Measurements from ENCODE around the gene TIE1. TPM values are rescaled to one million over a fixed set of nuclear protein-coding genes. Genes with fewer than 3 reads are reported as not detected.

Gene TIE1
- polyA plus RNA-seq, 3 donors, result 0.16 TPM; not detected in 2

DNA sequence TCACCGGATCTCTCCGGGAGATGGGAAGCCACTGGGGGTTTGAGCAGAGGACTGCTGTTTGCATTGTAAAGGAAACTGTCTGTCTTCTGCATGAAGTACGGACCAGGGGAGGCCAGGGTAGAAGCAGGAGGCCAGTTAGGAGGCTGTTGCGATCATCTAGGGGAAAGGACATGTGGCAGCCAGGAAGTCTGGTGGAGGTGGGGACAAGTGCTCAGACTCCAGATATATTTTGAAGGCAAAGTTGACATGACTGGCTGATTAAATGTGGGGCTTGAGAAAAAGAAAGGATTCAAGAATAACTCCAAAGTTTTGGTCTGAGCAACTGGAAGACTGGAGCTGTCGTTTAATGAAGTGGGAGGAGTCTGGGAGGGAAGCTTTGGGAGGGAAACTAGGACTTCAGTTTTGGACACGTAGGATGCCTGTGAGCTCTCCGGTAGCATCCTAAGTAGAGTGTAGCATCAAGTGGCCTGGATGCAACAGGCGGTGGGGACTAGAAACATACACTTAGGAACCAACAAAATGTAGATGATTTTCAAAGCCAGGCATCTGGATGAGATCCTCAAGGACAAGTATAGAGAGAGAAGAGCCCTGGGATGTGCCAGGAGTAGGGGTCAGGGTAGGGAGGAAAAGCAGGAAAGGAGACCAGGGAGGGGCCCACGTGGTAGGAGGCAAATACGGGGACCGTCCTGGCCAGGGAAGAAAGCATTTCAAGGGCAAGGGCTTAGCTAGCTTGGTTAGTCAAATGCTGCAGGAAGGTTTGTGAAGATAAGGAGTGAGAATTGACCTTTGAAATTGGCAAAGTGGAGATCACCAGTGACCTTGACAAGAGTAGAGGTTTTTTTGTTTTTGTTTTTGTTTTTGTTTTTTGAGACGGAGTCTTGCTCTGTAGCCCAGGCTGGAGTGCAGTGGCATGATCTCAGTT is 11.7 kb upstream of the TIE1 start:
- Mint-ChIP-seq H3K4me3 (no peak overlapping the region), H3K4me1 (no peaks in the 10 kb centered on the region), H3K27me3 (ENCODE audit: low read depth in 3 of 3) (peaks cover 2 to 4% (median 3%) of the 10 kb centered on the region in 3 donors), H3K36me3 (no peaks in the 10 kb centered on the region), H3K27ac (no peak overlapping the region), H3K9me3 (no peaks in the 10 kb centered on the region)
- no peak overlapping the region for H3K9ac ChIP-seq (ENCODE audit: insufficient read depth, low read length, poor library complexity, severe bottlenecking)
- H3K36me3 ChIP-seq (replicated peaks in 1 of 2; ENCODE audit: control insufficient read depth in 1 of 2, insufficient read depth in 2 of 2, low read length in 2 of 2), result no peaks in the 10 kb centered on the region
- no peaks in the 10 kb centered on the region for H3K9me3 ChIP-seq (replicated peaks in 1 of 2; ENCODE audit: control insufficient read depth in 1 of 2, insufficient read depth in 1 of 2, low read length in 2 of 2)
- H3K4me2 ChIP-seq (replicated peaks; ENCODE audit: extremely low read depth, low read length, poor library complexity, severe bottlenecking), result no peak overlapping the region
- 93% methylated on average over 12 of the region's 12 CpGs for WGBS (ENCODE audit: insufficient coverage)
- H2AFZ ChIP-seq (ENCODE audit: insufficient read depth, low read depth, low read length, poor library complexity, severe bottlenecking), result no peak overlapping the region
- H3K4me3 ChIP-seq (replicated peaks in 1 of 3; ENCODE audit: low read depth in 2 of 3, low read length in 3 of 3), result no peak overlapping the region
- intact Hi-C loops (cut with micrococcal nuclease), result no loop called here
- H4K20me1 ChIP-seq (ENCODE audit: insufficient read depth, low read length), result no peaks in the 10 kb centered on the region
- TF ChIP-seq, protein P1, sequence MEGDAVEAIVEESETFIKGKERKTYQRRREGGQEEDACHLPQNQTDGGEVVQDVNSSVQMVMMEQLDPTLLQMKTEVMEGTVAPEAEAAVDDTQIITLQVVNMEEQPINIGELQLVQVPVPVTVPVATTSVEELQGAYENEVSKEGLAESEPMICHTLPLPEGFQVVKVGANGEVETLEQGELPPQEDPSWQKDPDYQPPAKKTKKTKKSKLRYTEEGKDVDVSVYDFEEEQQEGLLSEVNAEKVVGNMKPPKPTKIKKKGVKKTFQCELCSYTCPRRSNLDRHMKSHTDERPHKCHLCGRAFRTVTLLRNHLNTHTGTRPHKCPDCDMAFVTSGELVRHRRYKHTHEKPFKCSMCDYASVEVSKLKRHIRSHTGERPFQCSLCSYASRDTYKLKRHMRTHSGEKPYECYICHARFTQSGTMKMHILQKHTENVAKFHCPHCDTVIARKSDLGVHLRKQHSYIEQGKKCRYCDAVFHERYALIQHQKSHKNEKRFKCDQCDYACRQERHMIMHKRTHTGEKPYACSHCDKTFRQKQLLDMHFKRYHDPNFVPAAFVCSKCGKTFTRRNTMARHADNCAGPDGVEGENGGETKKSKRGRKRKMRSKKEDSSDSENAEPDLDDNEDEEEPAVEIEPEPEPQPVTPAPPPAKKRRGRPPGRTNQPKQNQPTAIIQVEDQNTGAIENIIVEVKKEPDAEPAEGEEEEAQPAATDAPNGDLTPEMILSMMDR (IDR thresholded peaks at IDR 0.05), result no peak
- DNase-seq, result no peak
- H3K27me3 ChIP-seq (ENCODE audit: control insufficient read depth in 2 of 2, insufficient read depth in 2 of 2, low read length in 2 of 2), result no peaks in the 10 kb centered on the region
- no peak overlapping the region for H3K27ac ChIP-seq (ENCODE audit: low read depth in 1 of 2, low read length in 2 of 2)
- H3K79me2 ChIP-seq (ENCODE audit: insufficient read depth, low read length), result no peaks in the 10 kb centered on the region
- H3K4me1 ChIP-seq (ENCODE audit: control insufficient read depth in 1 of 2, insufficient read depth in 2 of 2, low read length in 2 of 2), result no peaks in the 10 kb centered on the region

DNA sequence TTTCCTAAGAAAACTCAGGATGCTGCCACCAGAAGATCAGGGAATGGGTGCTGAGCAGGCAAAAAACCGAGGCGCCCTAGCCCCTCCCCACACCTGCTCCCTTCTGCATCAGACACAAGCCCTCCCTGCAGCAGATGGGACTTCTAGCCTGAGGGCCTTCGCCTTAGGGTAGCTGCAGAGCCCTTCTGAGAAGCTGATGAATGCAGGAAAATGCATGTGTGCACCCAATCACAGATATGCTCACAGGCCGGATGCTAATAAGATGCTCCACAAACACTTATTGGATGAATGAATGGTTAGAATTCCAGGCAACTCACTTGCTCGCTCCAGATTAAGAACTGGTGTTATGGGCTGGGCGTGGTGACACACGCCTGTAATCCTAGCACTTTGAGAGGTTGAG is 8.6 kb upstream of the TIE1 start:
- no peaks in the 10 kb centered on the region for H4K20me1 ChIP-seq (ENCODE audit: insufficient read depth, low read length)
- no peak overlapping the region for H3K4me3 Mint-ChIP-seq
- no peak overlapping the region for H3K9ac ChIP-seq (ENCODE audit: insufficient read depth, low read length, poor library complexity, severe bottlenecking)
- intact Hi-C loops (cut with micrococcal nuclease), result no loop called here
- H3K27me3 Mint-ChIP-seq (ENCODE audit: low read depth in 3 of 3), result peaks cover 2% of the 10 kb centered on the region in 3 donors
- H3K79me2 ChIP-seq (ENCODE audit: insufficient read depth, low read length), result no peaks in the 10 kb centered on the region
- no peak overlapping the region for H3K27ac ChIP-seq (ENCODE audit: low read depth in 1 of 2, low read length in 2 of 2)
- H3K27me3 ChIP-seq (ENCODE audit: control insufficient read depth in 2 of 2, insufficient read depth in 2 of 2, low read length in 2 of 2), result no peaks in the 10 kb centered on the region
- H3K4me2 ChIP-seq (replicated peaks; ENCODE audit: extremely low read depth, low read length, poor library complexity, severe bottlenecking), result no peak overlapping the region
- H3K27ac Mint-ChIP-seq, result no peak overlapping the region
- no peaks in the 10 kb centered on the region for H3K4me1 Mint-ChIP-seq
- H3K36me3 Mint-ChIP-seq, result no peaks in the 10 kb centered on the region
- TF ChIP-seq, protein P1 (IDR thresholded peaks at IDR 0.05), result no peak
- H3K9me3 Mint-ChIP-seq, result no peaks in the 10 kb centered on the region
- no peak for DNase-seq
- H2AFZ ChIP-seq (ENCODE audit: insufficient read depth, low read depth, low read length, poor library complexity, severe bottlenecking), result no peak overlapping the region
- no peaks in the 10 kb centered on the region for H3K36me3 ChIP-seq (replicated peaks in 1 of 2; ENCODE audit: control insufficient read depth in 1 of 2, insufficient read depth in 2 of 2, low read length in 2 of 2)
- H3K9me3 ChIP-seq (replicated peaks in 1 of 2; ENCODE audit: control insufficient read depth in 1 of 2, insufficient read depth in 1 of 2, low read length in 2 of 2), result no peaks in the 10 kb centered on the region
- no peak overlapping the region for H3K4me3 ChIP-seq (replicated peaks in 1 of 3; ENCODE audit: low read depth in 2 of 3, low read length in 3 of 3)
- no peaks in the 10 kb centered on the region for H3K4me1 ChIP-seq (ENCODE audit: control insufficient read depth in 1 of 2, insufficient read depth in 2 of 2, low read length in 2 of 2)
- 82% methylated on average over 5 of the region's 7 CpGs for WGBS (ENCODE audit: insufficient coverage)

Data from CD14-positive monocyte (primary cell).